Measurements from ENCODE around the gene WDFY2.

Gene WDFY2

GRCh38 chr13:51773515-51773914, 189.3 kb downstream of the WDFY2 start:
- H3K79me2 ChIP-seq (ENCODE audit: control insufficient read depth, insufficient read depth, low read length, poor library complexity): no peaks in the 10 kb centered on the region
- no peak overlapping the region for H3K14ac ChIP-seq (ENCODE audit: low read length)
- H3K27me3 ChIP-seq (ENCODE audit: insufficient read depth, low read length): no peaks in the 10 kb centered on the region
- H2BK5ac ChIP-seq (ENCODE audit: low read depth, low read length, poor library complexity): no peak overlapping the region
- H2AK5ac ChIP-seq (ENCODE audit: low read length): no peak overlapping the region
- no peak overlapping the region for H4K12ac ChIP-seq (ENCODE audit: low read depth, low read length)
- no peak overlapping the region for H2BK12ac ChIP-seq (ENCODE audit: low read length)
- H3K27ac ChIP-seq (ENCODE audit: low read depth, low read length): no peak overlapping the region
- no peak overlapping the region for H2AFZ ChIP-seq (ENCODE audit: insufficient read depth, low read length, poor library complexity)
- no peaks in the 10 kb centered on the region for H3K9me3 ChIP-seq (ENCODE audit: insufficient read depth, low read depth, low read length)
- H3K4me2 ChIP-seq (ENCODE audit: low read length): no peak overlapping the region
- H3K18ac ChIP-seq (ENCODE audit: low read length): no peak overlapping the region
- H3K36me3 ChIP-seq (ENCODE audit: control insufficient read depth in 1 of 2, insufficient read depth in 2 of 2, low read length in 2 of 2): peaks cover 0 to 2% of the 10 kb centered on the region in 2 experiments
- H3K23ac ChIP-seq (ENCODE audit: low read length): no peak overlapping the region
- no peak overlapping the region for H3K9ac ChIP-seq (ENCODE audit: low read length)
- WGBS (ENCODE audit: extremely low coverage, insufficient coverage, insufficient read length): no CpG with 5 or more reads among the region's 11 CpGs
- H4K8ac ChIP-seq (ENCODE audit: low read depth, low read length): no peak overlapping the region
- no peaks in the 10 kb centered on the region for H3K4me1 ChIP-seq (ENCODE audit: control insufficient read depth in 1 of 2, insufficient read depth in 2 of 2, low read length in 2 of 2)
- no peak overlapping the region for H3K4ac ChIP-seq (ENCODE audit: low read depth, low read length)
- no peak overlapping the region for H3K4me3 ChIP-seq (ENCODE audit: low read depth, low read length)
- H4K91ac ChIP-seq (ENCODE audit: low read depth, low read length): no peak overlapping the region
- no peaks in the 10 kb centered on the region for H3K79me1 ChIP-seq (ENCODE audit: low read length)
- H2BK120ac ChIP-seq (ENCODE audit: insufficient read depth, low read length, poor library complexity): no peak overlapping the region
- no peak for DNase-seq

DNA sequence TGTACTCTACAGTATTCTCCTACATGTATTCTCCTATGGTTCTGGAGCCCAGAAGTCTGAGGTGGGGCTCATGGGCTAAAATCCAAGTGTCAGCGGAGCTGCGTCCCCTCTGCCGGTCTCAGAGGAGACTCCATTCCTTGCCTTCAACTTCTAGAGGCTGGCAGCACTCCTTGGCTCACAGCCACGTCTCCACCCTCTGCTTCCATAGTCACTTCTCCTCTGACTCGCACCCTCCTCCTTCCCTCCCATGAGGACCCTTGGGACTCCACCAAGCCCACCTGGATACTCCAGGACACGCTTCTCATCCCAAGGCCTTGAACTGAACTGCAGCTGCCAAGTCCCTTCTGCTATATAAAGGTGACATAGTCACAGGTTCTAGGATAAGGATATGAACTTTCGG, 191.9 kb downstream of the WDFY2 start:
- H3K4ac ChIP-seq (ENCODE audit: low read depth, low read length): no peak overlapping the region

DNA sequence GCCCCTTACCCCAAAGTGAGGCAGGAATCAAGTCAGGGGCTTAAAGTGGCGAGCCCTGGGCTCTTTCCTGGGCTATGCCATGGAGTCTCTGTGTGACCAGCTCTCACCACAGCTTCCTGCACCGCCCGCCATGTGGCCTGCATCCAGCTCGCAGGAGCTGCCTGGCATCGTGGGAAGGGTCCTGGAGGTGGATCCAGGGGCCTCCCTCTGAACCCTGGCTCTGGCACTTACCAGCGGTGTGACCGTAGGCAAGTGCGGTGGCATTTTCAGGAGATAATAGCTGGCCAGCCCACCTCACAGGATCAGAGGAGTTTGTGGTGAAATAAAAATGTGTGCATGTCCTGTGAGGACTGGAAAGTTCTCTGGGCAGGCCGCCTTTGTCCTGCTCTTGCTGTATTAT, 193.7 kb downstream of the WDFY2 start:
- no peaks in the 10 kb centered on the region for H3K79me1 ChIP-seq (ENCODE audit: low read length)
- H4K91ac ChIP-seq (ENCODE audit: low read depth, low read length): no peak overlapping the region
- no peak overlapping the region for H3K4ac ChIP-seq (ENCODE audit: low read depth, low read length)
- no peak for DNase-seq
- no peak overlapping the region for H4K8ac ChIP-seq (ENCODE audit: low read depth, low read length)
- no peak overlapping the region for H3K27ac ChIP-seq (ENCODE audit: low read depth, low read length)
- no peaks in the 10 kb centered on the region for H3K27me3 ChIP-seq (ENCODE audit: insufficient read depth, low read length)
- H3K14ac ChIP-seq (ENCODE audit: low read length): no peak overlapping the region
- no peak overlapping the region for H2BK5ac ChIP-seq (ENCODE audit: low read depth, low read length, poor library complexity)
- no peak overlapping the region for H3K18ac ChIP-seq (ENCODE audit: low read length)
- H3K9ac ChIP-seq (ENCODE audit: low read length): no peak overlapping the region
- H2BK120ac ChIP-seq (ENCODE audit: insufficient read depth, low read length, poor library complexity): no peak overlapping the region
- H2BK12ac ChIP-seq (ENCODE audit: low read length): no peak overlapping the region
- no peaks in the 10 kb centered on the region for H3K4me1 ChIP-seq (ENCODE audit: control insufficient read depth in 1 of 2, insufficient read depth in 2 of 2, low read length in 2 of 2)
- H3K23ac ChIP-seq (ENCODE audit: low read length): no peak overlapping the region
- no peaks in the 10 kb centered on the region for H3K79me2 ChIP-seq (ENCODE audit: control insufficient read depth, insufficient read depth, low read length, poor library complexity)
- no peak overlapping the region for H2AK5ac ChIP-seq (ENCODE audit: low read length)
- H4K12ac ChIP-seq (ENCODE audit: low read depth, low read length): no peak overlapping the region
- WGBS (ENCODE audit: extremely low coverage, insufficient coverage, insufficient read length): no CpG with 5 or more reads among the region's 9 CpGs
- no peak overlapping the region for H3K4me3 ChIP-seq (ENCODE audit: low read depth, low read length)
- H3K36me3 ChIP-seq (ENCODE audit: control insufficient read depth in 1 of 2, insufficient read depth in 2 of 2, low read length in 2 of 2): no peaks in the 10 kb centered on the region
- H2AFZ ChIP-seq (ENCODE audit: insufficient read depth, low read length, poor library complexity): no peak overlapping the region
- no peaks in the 10 kb centered on the region for H3K9me3 ChIP-seq (ENCODE audit: insufficient read depth, low read depth, low read length)
- H3K4me2 ChIP-seq (ENCODE audit: low read length): no peak overlapping the region

More for the DNA sequence above, 191.9 kb downstream of the WDFY2 start:
- H3K18ac ChIP-seq (ENCODE audit: low read length): no peak overlapping the region
- H3K23ac ChIP-seq (ENCODE audit: low read length): no peak overlapping the region
- H2BK12ac ChIP-seq (ENCODE audit: low read length): no peak overlapping the region
- no peak overlapping the region for H4K91ac ChIP-seq (ENCODE audit: low read depth, low read length)
- no CpG with 5 or more reads among the region's 7 CpGs for WGBS (ENCODE audit: extremely low coverage, insufficient coverage, insufficient read length)
- no peaks in the 10 kb centered on the region for H3K27me3 ChIP-seq (ENCODE audit: insufficient read depth, low read length)
- no peak overlapping the region for H3K14ac ChIP-seq (ENCODE audit: low read length)
- no peaks in the 10 kb centered on the region for H3K79me1 ChIP-seq (ENCODE audit: low read length)
- H2BK120ac ChIP-seq (ENCODE audit: insufficient read depth, low read length, poor library complexity): no peak overlapping the region
- H3K9me3 ChIP-seq (ENCODE audit: insufficient read depth, low read depth, low read length): no peaks in the 10 kb centered on the region
- no peaks in the 10 kb centered on the region for H3K4me1 ChIP-seq (ENCODE audit: control insufficient read depth in 1 of 2, insufficient read depth in 2 of 2, low read length in 2 of 2)
- DNase-seq: no peak
- H2BK5ac ChIP-seq (ENCODE audit: low read depth, low read length, poor library complexity): no peak overlapping the region
- H3K9ac ChIP-seq (ENCODE audit: low read length): no peak overlapping the region
- H3K27ac ChIP-seq (ENCODE audit: low read depth, low read length): no peak overlapping the region
- H3K36me3 ChIP-seq (ENCODE audit: control insufficient read depth in 1 of 2, insufficient read depth in 2 of 2, low read length in 2 of 2): no peaks in the 10 kb centered on the region
- no peak overlapping the region for H3K4me3 ChIP-seq (ENCODE audit: low read depth, low read length)
- H3K79me2 ChIP-seq (ENCODE audit: control insufficient read depth, insufficient read depth, low read length, poor library complexity): no peaks in the 10 kb centered on the region
- H4K12ac ChIP-seq (ENCODE audit: low read depth, low read length): no peak overlapping the region
- no peak overlapping the region for H3K4me2 ChIP-seq (ENCODE audit: low read length)
- no peak overlapping the region for H2AK5ac ChIP-seq (ENCODE audit: low read length)
- H4K8ac ChIP-seq (ENCODE audit: low read depth, low read length): no peak overlapping the region
- no peak overlapping the region for H2AFZ ChIP-seq (ENCODE audit: insufficient read depth, low read length, poor library complexity)

- H3K4me3 ChIP-seq (ENCODE audit: low read depth, low read length): no peak overlapping the region
- no peak overlapping the region for H3K4ac ChIP-seq (ENCODE audit: low read depth, low read length)
- WGBS (ENCODE audit: extremely low coverage, insufficient coverage, insufficient read length): no CpG with 5 or more reads among the region's 11 CpGs
- no peaks in the 10 kb centered on the region for H3K79me2 ChIP-seq (ENCODE audit: control insufficient read depth, insufficient read depth, low read length, poor library complexity)
- no peaks in the 10 kb centered on the region for H3K4me1 ChIP-seq (ENCODE audit: control insufficient read depth in 1 of 2, insufficient read depth in 2 of 2, low read length in 2 of 2)
- H4K91ac ChIP-seq (ENCODE audit: low read depth, low read length): no peak overlapping the region
- no peak overlapping the region for H4K12ac ChIP-seq (ENCODE audit: low read depth, low read length)
- no peak overlapping the region for H2BK5ac ChIP-seq (ENCODE audit: low read depth, low read length, poor library complexity)
- H3K18ac ChIP-seq (ENCODE audit: low read length): no peak overlapping the region
- no peak overlapping the region for H3K9ac ChIP-seq (ENCODE audit: low read length)
- no peak overlapping the region for H3K4me2 ChIP-seq (ENCODE audit: low read length)
- H2BK120ac ChIP-seq (ENCODE audit: insufficient read depth, low read length, poor library complexity): no peak overlapping the region
- H3K27me3 ChIP-seq (ENCODE audit: insufficient read depth, low read length): no peaks in the 10 kb centered on the region
- H2BK12ac ChIP-seq (ENCODE audit: low read length): no peak overlapping the region
- no peak overlapping the region for H3K14ac ChIP-seq (ENCODE audit: low read length)
- no peaks in the 10 kb centered on the region for H3K36me3 ChIP-seq (ENCODE audit: control insufficient read depth in 1 of 2, insufficient read depth in 2 of 2, low read length in 2 of 2)
- no peak overlapping the region for H4K8ac ChIP-seq (ENCODE audit: low read depth, low read length)
- H3K79me1 ChIP-seq (ENCODE audit: low read length): no peaks in the 10 kb centered on the region
- no peak overlapping the region for H3K23ac ChIP-seq (ENCODE audit: low read length)
- H3K9me3 ChIP-seq (ENCODE audit: insufficient read depth, low read depth, low read length): no peaks in the 10 kb centered on the region
- DNase-seq: no peak
- H3K27ac ChIP-seq (ENCODE audit: low read depth, low read length): no peak overlapping the region
- no peak overlapping the region for H2AFZ ChIP-seq (ENCODE audit: insufficient read depth, low read length, poor library complexity)
- no peak overlapping the region for H2AK5ac ChIP-seq (ENCODE audit: low read length)
These were observed 194.1 kb downstream of the WDFY2 start for GRCh38 chr13:51778392-51778791.

Measured in trophoblast cell (in vitro differentiated cells and primary cell).